Keratinocyte (primary cell): ENCODE data around the gene RPP38. TPM values are rescaled to one million over a fixed set of nuclear protein-coding genes. Genes with fewer than 3 reads are reported as not detected.

Source experiments
- DNase-seq: peaks from one replicate; pipeline ENCODE4 v3.0.0-alpha.2; 2011; ENCODE audit warnings: low read depth, missing footprints, low spot score
- FAIRE-seq: peaks from 2 replicates; lab custom pipeline; 2011; peaks lifted over from hg19 to GRCh38; lab: Jason Lieb, UNC
- H2AFZ ChIP-seq: 2 replicates; pipeline ENCODE4 v1.6.0; 2012; ENCODE audit warnings: low read length, control low read depth, inconsistent platforms; ENCODE audit not compliant: control insufficient read depth
- H3K27ac ChIP-seq: 2 replicates; pipeline ENCODE4 v1.5.1; 2011; ENCODE audit warnings: low read length; ENCODE audit not compliant: control insufficient read depth, insufficient read depth
- H3K27me3 ChIP-seq: 3 replicates; pipeline ENCODE4 v1.6.0; 2011; ENCODE audit warnings: low read length; ENCODE audit not compliant: control insufficient read depth, insufficient read depth; ENCODE audit errors: extremely low read depth
- H3K36me3 ChIP-seq, 2 experiments: 2 replicates in 1 of 2; 3 replicates in 1 of 2; pipeline ENCODE4 v1.5.1; 2011; ENCODE audit warnings: low read length in 2 of 2, mild to moderate bottlenecking in 1 of 2; ENCODE audit not compliant: control insufficient read depth in 2 of 2, insufficient read depth in 2 of 2; ENCODE audit errors: extremely low read depth in 1 of 2
- H3K4me1 ChIP-seq: 3 replicates; pipeline ENCODE4 v1.5.1; 2011; ENCODE audit warnings: low read length; ENCODE audit not compliant: control insufficient read depth, insufficient read depth; ENCODE audit errors: extremely low read depth
- H3K4me2 ChIP-seq: 3 replicates; pipeline ENCODE4 v1.6.0; 2011; ENCODE audit warnings: low read depth, low read length; ENCODE audit not compliant: control insufficient read depth, insufficient read depth; ENCODE audit errors: extremely low read depth
- H3K4me3 ChIP-seq, 3 experiments: fragments of 200-600 bp in 1 of 3; sonication (generic) in 1 of 3; 2 replicates in 2 of 3; 3 replicates in 1 of 3; pipeline ENCODE4 v1.5.1; 2011 to 2016; ENCODE audit warnings: low read length in 3 of 3, mild to moderate bottlenecking in 3 of 3, control low read depth in 2 of 3, inconsistent platforms in 1 of 3, low read depth in 1 of 3, mixed read lengths in 1 of 3, mixed run types in 1 of 3, moderate library complexity in 1 of 3; ENCODE audit not compliant: control insufficient read depth in 2 of 3, insufficient read depth in 2 of 3; ENCODE audit errors: extremely low read depth in 1 of 3
- H3K79me2 ChIP-seq: 2 replicates; pipeline ENCODE4 v1.6.0; 2012; ENCODE audit warnings: low read length; ENCODE audit not compliant: control insufficient read depth, insufficient read depth
- H3K9ac ChIP-seq: 3 replicates; pipeline ENCODE4 v1.6.0; 2011; ENCODE audit warnings: low read length; ENCODE audit not compliant: control insufficient read depth, insufficient read depth; ENCODE audit errors: extremely low read depth
- H3K9me1 ChIP-seq: 3 replicates; pipeline ENCODE4 v1.6.0; 2011; ENCODE audit warnings: low read length; ENCODE audit not compliant: control insufficient read depth, insufficient read depth; ENCODE audit errors: extremely low read depth
- H3K9me3 ChIP-seq: 2 replicates; pipeline ENCODE4 v1.5.1; 2012; ENCODE audit warnings: low read depth, low read length; ENCODE audit not compliant: control insufficient read depth
- H4K20me1 ChIP-seq: 3 replicates; pipeline ENCODE4 v1.6.0; 2011; ENCODE audit warnings: low read length; ENCODE audit not compliant: control insufficient read depth, insufficient read depth; ENCODE audit errors: extremely low read depth
- CTCF ChIP-seq, 3 experiments: IDR thresholded peaks in 1 of 3; conservative IDR thresholded peaks in 1 of 3; optimal IDR thresholded peaks in 1 of 3; 2 replicates in 2 of 3; 3 replicates in 1 of 3; pipeline versions ENCODE3 to v1.5.1; 2011; ENCODE audit warnings: low read length in 3 of 3, mild to moderate bottlenecking in 3 of 3, moderate library complexity in 2 of 3, control low read depth in 1 of 3, inconsistent platforms in 1 of 3; ENCODE audit not compliant: insufficient read depth in 2 of 3; ENCODE audit errors: extremely low read depth in 1 of 3
- EZH2 ChIP-seq: IDR thresholded peaks from one replicate; pipeline ENCODE4 v1.6.1; 2012; ENCODE audit warnings: inconsistent platforms, mild to moderate bottlenecking, low read length, moderate library complexity
- dilution Hi-C: fragments of 300-500 bp; cut with MboI; formaldehyde crosslinking; loops from one replicate; pipeline ENCODE4 v1.7.0; 2020; ENCODE audit warnings: low sequenced_read_pairs; ENCODE audit not compliant: extremely low pct_ligation_motif_present
- polyA plus RNA-seq, 5 experiments: library from polyadenylated mRNA; depleted of rRNA in 3 of 5; stranded (reverse) in 3 of 5; stranded (forward) in 1 of 5; unstranded in 1 of 5; fragments of >200 nt; gene quantifications; 1 replicate in 1 of 5; 2 replicates in 3 of 5; 3 replicates in 1 of 5; pipeline versions ENCODE4 v1.2.1 to v1.2.3, GENCODE V29; 2011 to 2012; ENCODE audit warnings: missing spikeins in 2 of 5, low read depth in 1 of 5, low replicate concordance in 1 of 5

Gene RPP38
- polyA plus RNA-seq, 1 donor (not counting 4 experiments of a cell fraction or from before 2014, with no cell fraction given) = 32.4 TPM

- no peak for DNase-seq
- no peak for FAIRE-seq
- Histone ChIP-seq H3K27ac (no peak overlapping the region), H3K27me3 (no peaks in the 10 kb centered on the region), H3K4me3 (no peak overlapping the region), H3K4me1 (peaks cover 24% of the 10 kb centered on the region), H3K9ac (no peak overlapping the region), H4K20me1 (no peaks in the 10 kb centered on the region), H3K9me3 (no peaks in the 10 kb centered on the region), H3K79me2 (no peaks in the 10 kb centered on the region), H3K36me3 (peaks cover 11 to 18% of the 10 kb centered on the region in 2 experiments), H3K9me1 (no peaks in the 10 kb centered on the region), H2AFZ (no peak overlapping the region), H3K4me2 (no peak overlapping the region)
- no peak for TF ChIP-seq CTCF (optimal IDR thresholded peaks at IDR 0.05 in 1 of 3, IDR thresholded peaks at IDR 0.05 in 1 of 3, conservative IDR thresholded peaks at IDR 0.05 in 1 of 3; ENCODE audit: extremely low read depth in 1 of 3, insufficient read depth in 2 of 3, low read length in 3 of 3)
- no peak for TF ChIP-seq EZH2
- dilution Hi-C loops = no loop called here
Measured at GRCh38 chr10:15121707-15122106, 24.6 kb downstream of the RPP38 start.

- no peak overlapping the region for H3K4me2 ChIP-seq
- H4K20me1 ChIP-seq = no peaks in the 10 kb centered on the region
- H3K36me3 ChIP-seq = peaks cover 11 to 18% of the 10 kb centered on the region in 2 experiments
- peaks cover 24% of the 10 kb centered on the region for H3K4me1 ChIP-seq
- no peaks in the 10 kb centered on the region for H3K27me3 ChIP-seq
- dilution Hi-C loops = no loop called here
- no peak overlapping the region for H3K9ac ChIP-seq
- no peaks in the 10 kb centered on the region for H3K9me1 ChIP-seq
- no peaks in the 10 kb centered on the region for H3K9me3 ChIP-seq
- H3K79me2 ChIP-seq = no peaks in the 10 kb centered on the region
- H2AFZ ChIP-seq = no peak overlapping the region
- no peak for DNase-seq
- FAIRE-seq = no peak
- TF ChIP-seq EZH2 (no peak), CTCF (optimal IDR thresholded peaks at IDR 0.05 in 1 of 3, IDR thresholded peaks at IDR 0.05 in 1 of 3, conservative IDR thresholded peaks at IDR 0.05 in 1 of 3; ENCODE audit: extremely low read depth in 1 of 3, insufficient read depth in 2 of 3, low read length in 3 of 3) (no peak)
- peak overlapping the region; percentile 72 for H3K27ac ChIP-seq
- no peak overlapping the region for H3K4me3 ChIP-seq
Measured at GRCh38 chr10:15122477-15123030, 25.4 kb downstream of the RPP38 start.
